Transverse colon (tissue), 4 donors: ENCODE measurements around the gene RASSF6. TPM values are rescaled to one million over a fixed set of nuclear protein-coding genes. Genes with fewer than 3 reads are reported as not detected.
A peak's percentile ranks its signal among the peaks of the same experiment; 100 is the strongest.

Source experiments
- DNase-seq: peaks from one replicate; pipeline ENCODE4 v3.0.0-alpha.2; 2019
- H3K27ac ChIP-seq, 4 donors: fragments of 200-600 bp; sonication (generic); 2 replicates each; pipeline ENCODE4 v1.5.1; 2016 to 2018; ENCODE audit warnings: inconsistent platforms in 4 of 4
- H3K27me3 ChIP-seq: fragments of 200-600 bp; sonication (generic); 2 replicates; pipeline ENCODE4 v1.5.1; 2017; ENCODE audit warnings: inconsistent platforms
- H3K36me3 ChIP-seq, 4 donors: fragments of 200-600 bp; sonication (generic); 2 replicates each; pipeline ENCODE4 v1.5.1; 2017 to 2019; ENCODE audit warnings: inconsistent platforms in 4 of 4
- H3K4me1 ChIP-seq, 4 donors: fragments of 200-600 bp; sonication (generic); 2 replicates each; pipeline ENCODE4 v1.5.1; 2017 to 2020; ENCODE audit warnings: inconsistent platforms in 4 of 4
- H3K4me3 ChIP-seq, 4 donors: fragments of 200-600 bp; sonication (generic); 1 replicate in 1 of 4; 2 replicates in 3 of 4; pipeline versions ENCODE4 v1.5.1 to v1.6.1; 2017 to 2019; ENCODE audit warnings: inconsistent platforms in 4 of 4
- H3K9me3 ChIP-seq, 2 donors: fragments of 200-600 bp; sonication (generic); 2 replicates each; pipeline ENCODE4 v1.5.1; 2017 to 2019; ENCODE audit warnings: inconsistent platforms in 2 of 2
- EP300 ChIP-seq: sonication (generic); formaldehyde crosslinking; IDR thresholded peaks from one replicate; pipeline ENCODE4 v1.6.1; 2017; ENCODE audit warnings: antibody characterized with exemption, low read depth
- POLR2A ChIP-seq: fragments of 450-650 bp; IDR thresholded peaks from one replicate; pipeline ENCODE4 v1.6.1; 2016; ENCODE audit warnings: antibody characterized with exemption, mild to moderate bottlenecking, moderate library complexity
- POLR2AphosphoS5 ChIP-seq, 3 donors: sonication (generic); formaldehyde crosslinking; IDR thresholded peaks; one replicate each; pipeline ENCODE4 v1.6.1; 2016; ENCODE audit warnings: antibody characterized with exemption in 3 of 3
- WGBS, 2 donors: methylation state at CpG; one replicate each; pipeline ENCODE4 v1.1.5; 2018; ENCODE audit warnings: low coverage in 1 of 2; 5-methylcytosine and 5-hydroxymethylcytosine counted together
- in situ Hi-C, 4 donors: fragments of 200-750 bp; cut with MboI; loops; one replicate each; pipeline versions ENCODE4 v1.15.0 to v1.15.1; 2017; ENCODE audit warnings: low sequenced_read_pairs in 3 of 4, low pct_ligation_motif_present in 1 of 4, low pct_unique_long_range_greater_than_20kb in 1 of 4
- intact Hi-C: fragments of 100-400 bp; cut with DNase I; formaldehyde crosslinking; loops from one replicate; pipeline ENCODE4 v1.15.1; 2023; ENCODE audit warnings: low total_unique reads
- total RNA-seq, 4 donors: library from RNA; depleted of rRNA; stranded (reverse); fragments of >200 nt; gene quantifications; one replicate each; pipeline ENCODE4 v1.1.0, GENCODE V29; 2016
- TF ChIP-seq, protein P1 (sequence below), 5 experiments: fragments of 200-600 bp in 3 of 5; fragments of 450-650 bp in 2 of 5; sonication (generic) in 3 of 5; IDR thresholded peaks; 1 replicate in 2 of 5; 2 replicates in 3 of 5; pipeline ENCODE4 v1.5.1; 2016 to 2017; ENCODE audit warnings: antibody characterized with exemption in 5 of 5, inconsistent platforms in 3 of 5, mild to moderate bottlenecking in 2 of 5, moderate library complexity in 1 of 5

RASSF6 gene
- total RNA-seq, 4 donors from 2014 or later = 30.7 to 49.4 (median 41.1) TPM

- H3K36me3 ChIP-seq = no peaks in the 10 kb centered on the region
- DNase-seq = peak; percentile 51
- 50 to 52% methylated on average over 1 to 2 of the region's 2 CpGs for WGBS, 2 donors
- TF ChIP-seq EP300 = no peak
- TF ChIP-seq POLR2A = no peak
- TF ChIP-seq, protein P1, sequence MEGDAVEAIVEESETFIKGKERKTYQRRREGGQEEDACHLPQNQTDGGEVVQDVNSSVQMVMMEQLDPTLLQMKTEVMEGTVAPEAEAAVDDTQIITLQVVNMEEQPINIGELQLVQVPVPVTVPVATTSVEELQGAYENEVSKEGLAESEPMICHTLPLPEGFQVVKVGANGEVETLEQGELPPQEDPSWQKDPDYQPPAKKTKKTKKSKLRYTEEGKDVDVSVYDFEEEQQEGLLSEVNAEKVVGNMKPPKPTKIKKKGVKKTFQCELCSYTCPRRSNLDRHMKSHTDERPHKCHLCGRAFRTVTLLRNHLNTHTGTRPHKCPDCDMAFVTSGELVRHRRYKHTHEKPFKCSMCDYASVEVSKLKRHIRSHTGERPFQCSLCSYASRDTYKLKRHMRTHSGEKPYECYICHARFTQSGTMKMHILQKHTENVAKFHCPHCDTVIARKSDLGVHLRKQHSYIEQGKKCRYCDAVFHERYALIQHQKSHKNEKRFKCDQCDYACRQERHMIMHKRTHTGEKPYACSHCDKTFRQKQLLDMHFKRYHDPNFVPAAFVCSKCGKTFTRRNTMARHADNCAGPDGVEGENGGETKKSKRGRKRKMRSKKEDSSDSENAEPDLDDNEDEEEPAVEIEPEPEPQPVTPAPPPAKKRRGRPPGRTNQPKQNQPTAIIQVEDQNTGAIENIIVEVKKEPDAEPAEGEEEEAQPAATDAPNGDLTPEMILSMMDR (IDR thresholded peaks at IDR 0.05) = no peak
- TF ChIP-seq POLR2AphosphoS5 (IDR thresholded peaks at IDR 0.05) = peak in 2 of 3 donors; percentile 42 to 45
- no peak overlapping the region for H3K4me3 ChIP-seq
- peaks cover 23 to 38% (median 31%) of the 10 kb centered on the region in 4 donors for H3K4me1 ChIP-seq
- no peaks in the 10 kb centered on the region for H3K9me3 ChIP-seq
- H3K27ac ChIP-seq = peak overlapping the region; percentile 32 to 46 (median 40)
- intact Hi-C loops = no loop called here
- no peaks in the 10 kb centered on the region for H3K27me3 ChIP-seq
- in situ Hi-C loops = no loop called here
These were observed 7.1 kb downstream of the RASSF6 start for GRCh38 chr4:73613130-73613529.

DNA sequence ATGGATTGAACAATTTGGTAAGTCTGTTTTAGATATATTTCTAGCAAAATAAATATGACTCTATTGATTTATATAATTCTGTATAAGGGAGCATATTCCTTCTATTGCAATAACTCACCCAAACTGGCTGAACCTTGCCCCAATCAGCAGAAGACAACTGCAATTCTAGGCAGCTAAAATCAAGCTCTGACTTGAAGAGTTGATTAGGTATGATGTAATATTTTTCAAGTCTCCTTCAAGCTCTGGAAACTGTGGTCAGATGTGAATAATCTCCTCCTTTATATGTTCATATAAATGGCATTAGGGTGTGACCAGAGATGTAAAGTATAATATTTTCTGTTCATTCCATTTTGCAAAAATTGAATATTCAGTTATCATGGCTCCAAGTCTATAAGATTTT lies 8.2 kb downstream of the RASSF6 start:
- H3K4me1 ChIP-seq = peaks cover 25 to 48% (median 38%) of the 10 kb centered on the region in 4 donors
- no peaks in the 10 kb centered on the region for H3K27me3 ChIP-seq
- intact Hi-C loops = no loop called here
- TF ChIP-seq, protein P1 (IDR thresholded peaks at IDR 0.05) = no peak
- H3K27ac ChIP-seq = no peak overlapping the region
- H3K9me3 ChIP-seq = no peaks in the 10 kb centered on the region
- in situ Hi-C loops = no loop called here
- DNase-seq = no peak
- no peaks in the 10 kb centered on the region for H3K36me3 ChIP-seq
- H3K4me3 ChIP-seq = no peak overlapping the region

GRCh38 chr4:73609706-73610105 lies 10.5 kb downstream of the RASSF6 start:
- no peaks in the 10 kb centered on the region for H3K9me3 ChIP-seq
- no peak overlapping the region for H3K4me3 ChIP-seq
- in situ Hi-C loops (no loop called here), intact Hi-C loops (no loop called here)
- TF ChIP-seq POLR2A (no peak), POLR2AphosphoS5 (IDR thresholded peaks at IDR 0.05) (no peak), EP300 (no peak)
- TF ChIP-seq, protein P1 (IDR thresholded peaks at IDR 0.05) = no peak
- no peaks in the 10 kb centered on the region for H3K27me3 ChIP-seq
- no peak for DNase-seq
- no peaks in the 10 kb centered on the region for H3K36me3 ChIP-seq
- peaks cover 25 to 69% (median 53%) of the 10 kb centered on the region in 4 donors for H3K4me1 ChIP-seq
- H3K27ac ChIP-seq = peak overlapping the region; percentile 80 to 89 (median 85)
- 79% methylated on average over 1 of the region's 1 CpG; no CpG with 5 or more reads in 1 of the 2 donors for WGBS, 2 donors

DNA sequence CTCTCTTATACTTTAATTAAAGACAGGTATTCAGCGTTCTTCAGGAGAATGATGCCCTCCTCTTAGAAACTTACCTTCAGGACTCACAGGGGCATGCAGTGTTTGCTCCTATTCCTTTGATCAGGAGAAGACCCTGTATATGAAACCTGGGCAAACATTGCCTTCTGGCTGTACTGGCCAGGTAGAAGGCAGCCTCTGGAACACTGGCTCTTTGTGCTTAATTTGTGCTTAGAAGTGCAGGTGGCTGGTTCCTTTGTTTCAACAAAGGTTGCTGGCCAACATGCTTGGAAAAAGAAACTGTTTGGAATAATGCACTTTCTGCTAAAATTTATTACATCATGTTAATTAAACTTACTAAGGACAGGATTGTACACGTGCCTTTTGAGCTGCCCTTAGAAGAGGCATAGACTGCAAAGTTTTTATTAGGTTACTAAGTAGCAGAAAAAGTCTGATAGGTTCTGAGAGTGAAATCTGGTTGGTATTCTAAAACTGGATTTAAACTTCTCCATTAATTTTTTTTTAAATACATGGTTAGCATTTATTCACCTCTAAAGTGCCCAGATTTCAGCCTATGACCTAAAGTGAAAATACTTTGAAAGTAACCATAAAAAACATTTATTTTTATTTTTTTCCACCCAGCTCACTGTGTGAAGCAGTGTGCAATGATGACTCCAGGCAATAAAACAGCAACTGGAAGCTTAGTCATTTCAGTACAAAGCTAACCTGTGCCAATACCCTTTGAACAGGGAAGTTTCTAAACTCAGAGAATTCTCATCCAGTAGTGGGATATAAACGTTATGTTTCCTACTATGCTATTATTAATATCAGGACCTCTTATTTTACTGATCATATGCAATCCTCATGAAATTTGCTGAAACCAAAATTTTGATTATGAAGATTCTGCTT lies 11.3 kb downstream of the RASSF6 start:
- intact Hi-C loops = no loop called here
- no peaks in the 10 kb centered on the region for H3K36me3 ChIP-seq
- H3K4me1 ChIP-seq = peaks cover 25 to 76% (median 60%) of the 10 kb centered on the region in 4 donors
- in situ Hi-C loops = no loop called here
- 30 to 37% methylated on average over 3 of the region's 3 CpGs for WGBS, 2 donors
- no peaks in the 10 kb centered on the region for H3K9me3 ChIP-seq
- peak in 1 of 3 donors; percentile 51 for TF ChIP-seq POLR2AphosphoS5 (IDR thresholded peaks at IDR 0.05)
- TF ChIP-seq, protein P1 (IDR thresholded peaks at IDR 0.05) = no peak
- H3K27ac ChIP-seq = peak overlapping the region; percentile 80 to 89 (median 85)
- H3K27me3 ChIP-seq = no peaks in the 10 kb centered on the region
- DNase-seq = no peak
- H3K4me3 ChIP-seq = no peak overlapping the region
